HepG2 (cell line): ENCODE results near the gene KIAA0825. TPM values are rescaled to one million over a fixed set of nuclear protein-coding genes. Genes with fewer than 3 reads are reported as not detected.

Experiments used
- ATAC-seq: fragments of 200-7000 bp; cut with Tn5 transposase; 3 replicates; pipeline ENCODE4 v1.9.1; 2020; ENCODE audit warnings: mild to moderate bottlenecking, moderate library complexity
- BruUV-seq: library from RNA; stranded (reverse); fragments of 400-500 nt; replicated peaks from 2 replicates; lab custom pipeline; 2021; lab: Mats Ljungman, UMichigan
- CTCF ChIA-PET: fragments of 300-600 bp; formaldehyde crosslinking; extraction: SDS; loops from one replicate; lab custom pipeline; 2021; ENCODE audit warnings: low total read pairs, inconsistent platforms, low intra/inter-chr PET ratio; lab: Yijun Ruan, JAX
- POLR2A ChIA-PET: fragments of 350-600 bp; sonication (Branson Sonifier 250); formaldehyde crosslinking; loops from one replicate; lab custom pipeline; 2020; ENCODE audit warnings: antibody characterized with exemption, inconsistent platforms; lab: Yijun Ruan, JAX
- DNase-seq: peaks from one replicate; pipeline ENCODE4 v3.0.0-alpha.2; 2015; ENCODE audit warnings: low spot score
- FAIRE-seq: peaks from 3 replicates; lab custom pipeline; 2011; peaks lifted over from hg19 to GRCh38; lab: Jason Lieb, UNC
- H2AFZ ChIP-seq: one replicate; pipeline ENCODE4 v1.6.1; 2011; ENCODE audit warnings: low read length, inconsistent platforms
- H3K27ac ChIP-seq: fragments of 300-600 bp; 3 replicates; pipeline ENCODE4 v1.8.0; 2011; ENCODE audit warnings: mixed run types, mild to moderate bottlenecking, mixed read lengths, low read length, inconsistent platforms; ENCODE audit not compliant: insufficient read depth; ENCODE audit errors: extremely low read length
- H3K27me3 ChIP-seq, 2 experiments: fragments of 200-600 bp in 1 of 2; 2 replicates in 1 of 2; 3 replicates in 1 of 2; pipeline versions ENCODE4 v1.6.0 to v1.8.0; 2011; ENCODE audit warnings: low read length in 2 of 2, mild to moderate bottlenecking in 2 of 2, moderate library complexity in 2 of 2, inconsistent platforms in 1 of 2; ENCODE audit not compliant: insufficient read depth in 2 of 2, control insufficient read depth in 1 of 2
- H3K36me3 ChIP-seq, 2 experiments: fragments of 200-600 bp in 1 of 2; replicated peaks in 1 of 2; 2 replicates in 1 of 2; 3 replicates in 1 of 2; pipeline versions ENCODE4 v1.5.1 to v1.8.0; 2011; ENCODE audit warnings: low read length in 2 of 2, inconsistent platforms in 1 of 2; ENCODE audit not compliant: insufficient read depth in 2 of 2, control insufficient read depth in 1 of 2
- H3K4me1 ChIP-seq: 2 replicates; pipeline ENCODE4 v1.5.1; 2012; ENCODE audit warnings: low read length, inconsistent platforms; ENCODE audit not compliant: insufficient read depth
- H3K4me2 ChIP-seq: 2 replicates; pipeline ENCODE4 v1.6.0; 2011; ENCODE audit warnings: low read depth, low read length, inconsistent platforms
- H3K4me3 ChIP-seq, 3 experiments: fragments of 200-600 bp in 1 of 3; sonication (generic), shearing (Covaris generic) in 1 of 3; replicated peaks in 1 of 3; 2 replicates each; pipeline ENCODE4 v1.5.1; 2011 to 2016; ENCODE audit warnings: low read length in 3 of 3, inconsistent platforms in 2 of 3, low read depth in 2 of 3, mild to moderate bottlenecking in 2 of 3, control low read depth in 1 of 3, mixed read lengths in 1 of 3; ENCODE audit not compliant: insufficient read depth in 1 of 3
- H3K79me2 ChIP-seq: one replicate; pipeline ENCODE4 v1.6.1; 2011; ENCODE audit warnings: low read length, inconsistent platforms; ENCODE audit not compliant: insufficient read depth
- H3K9ac ChIP-seq: 2 replicates; pipeline ENCODE4 v1.6.0; 2011; ENCODE audit warnings: mild to moderate bottlenecking, low read depth, low read length, inconsistent platforms; ENCODE audit not compliant: insufficient read depth
- H3K9me3 ChIP-seq: 2 replicates; pipeline ENCODE4 v1.5.1; 2012; ENCODE audit warnings: mild to moderate bottlenecking, low read length
- H4K20me1 ChIP-seq: 2 replicates; pipeline ENCODE4 v1.6.0; 2011; ENCODE audit warnings: inconsistent platforms, mild to moderate bottlenecking, low read length, moderate library complexity; ENCODE audit not compliant: insufficient read depth
- ATM ChIP-seq: fragments of 450-650 bp; IDR thresholded peaks from 2 replicates; pipeline ENCODE4 v1.7.1; 2017; ENCODE audit warnings: mild to moderate bottlenecking, borderline replicate concordance
- CREBL2 ChIP-seq: sonication (generic); formaldehyde crosslinking; IDR thresholded peaks from 2 replicates; pipeline ENCODE4 v1.8.1; 2023; ENCODE audit warnings: missing genetic modification reagents, mild to moderate bottlenecking, borderline replicate concordance
- LCORL ChIP-seq, 2 experiments: fragments of 450-650 bp in 1 of 2; sonication (generic) in 1 of 2; formaldehyde crosslinking in 1 of 2; IDR thresholded peaks; 2 replicates each; pipeline versions ENCODE4 v1.5.0 to v1.6.1; 2017 to 2020; ENCODE audit warnings: antibody characterized with exemption in 1 of 2, missing genetic modification reagents in 1 of 2
- MATR3 ChIP-seq: sonication (generic); formaldehyde crosslinking; IDR thresholded peaks from 2 replicates; pipeline ENCODE4 v1.4.0; 2020; ENCODE audit warnings: missing genetic modification reagents
- MLLT10 ChIP-seq: sonication (generic); formaldehyde crosslinking; IDR thresholded peaks from 2 replicates; pipeline ENCODE4 v1.4.0; 2020; ENCODE audit warnings: missing genetic modification reagents
- PBX2 ChIP-seq: IDR thresholded peaks from 2 replicates; pipeline ENCODE4 v1.6.1; 2016; ENCODE audit warnings: control low read depth
- ZBTB46 ChIP-seq: sonication (generic); formaldehyde crosslinking; IDR thresholded peaks from 2 replicates; pipeline ENCODE4 v1.4.0; 2020; ENCODE audit warnings: mild to moderate bottlenecking, missing genetic modification reagents, borderline replicate concordance
- ZNF225 ChIP-seq: sonication (generic); formaldehyde crosslinking; IDR thresholded peaks from 2 replicates; pipeline ENCODE4 v1.4.0; 2020; ENCODE audit warnings: mild to moderate bottlenecking, missing genetic modification reagents
- ZNF30 ChIP-seq: sonication (generic); formaldehyde crosslinking; IDR thresholded peaks from 2 replicates; pipeline ENCODE4 v1.5.0; 2020; ENCODE audit warnings: mild to moderate bottlenecking, missing genetic modification reagents
- ZNF343 ChIP-seq: sonication (generic); formaldehyde crosslinking; IDR thresholded peaks from 2 replicates; pipeline ENCODE4 v1.4.0; 2020; ENCODE audit warnings: mild to moderate bottlenecking, missing genetic modification reagents
- ZNF574 ChIP-seq: sonication (generic); formaldehyde crosslinking; IDR thresholded peaks from 2 replicates; pipeline ENCODE4 v1.4.0; 2020; ENCODE audit warnings: missing genetic modification reagents
- ZZZ3 ChIP-seq: sonication (generic); formaldehyde crosslinking; IDR thresholded peaks from 2 replicates; pipeline ENCODE4 v1.4.0; 2020; ENCODE audit warnings: missing genetic modification reagents, mild to moderate bottlenecking, borderline replicate concordance
- WGBS: methylation state at CpG from one replicate; pipeline ENCODE4 v1.1.6; 2017; ENCODE audit warnings: low lambda C conversion rate; 5-methylcytosine and 5-hydroxymethylcytosine counted together
- in situ Hi-C: cut with HindIII; loops from 2 replicates; pipeline ENCODE4 v1.10.0; 2017; ENCODE audit warnings: low pct_unique_long_range_greater_than_20kb; ENCODE audit not compliant: extremely low pct_ligation_motif_present
- intact Hi-C: fragments of 100-400 bp; cut with micrococcal nuclease; formaldehyde crosslinking; loops from one replicate; pipeline ENCODE4 v1.10.0; 2022; ENCODE audit not compliant: unreplicated experiment
- polyA plus RNA-seq, 8 experiments: library from polyadenylated mRNA; depleted of rRNA in 3 of 8; stranded (reverse) in 7 of 8; unstranded in 1 of 8; fragments of >200 nt; fragmentation: Illumina TruSeq in 4 of 8; extraction: Trizol in 4 of 8; gene quantifications; 2 replicates each; pipeline versions ENCODE4 v1.2.1 to v1.2.3, GENCODE V29; 2011 to 2016; ENCODE audit warnings: low read depth in 4 of 8, missing spikeins in 1 of 8, mixed read lengths in 1 of 8; ENCODE audit not compliant: insufficient read depth in 1 of 8
- total RNA-seq, 5 experiments: library from RNA; depleted of rRNA; stranded (reverse); fragments of >200 nt; fragmentation: Illumina TruSeq; extraction: Trizol; gene quantifications; 2 replicates each; pipeline ENCODE4 v1.2.3, GENCODE V29; 2016; ENCODE audit warnings: low read depth in 1 of 5

KIAA0825 gene
- total and polyA plus RNA-seq, 2 of the 13 experiments (the other 11 are each of a cell fraction or from before 2014, with no cell fraction given): 0.05 to 0.51 TPM

- 16% methylated on average over 3 of the region's 3 CpGs for WGBS
- Histone ChIP-seq H3K4me1 (no peaks in the 10 kb centered on the region), H3K27ac (no peak overlapping the region), H4K20me1 (no peaks in the 10 kb centered on the region), H3K79me2 (no peaks in the 10 kb centered on the region), H3K27me3 (no peaks in the 10 kb centered on the region; a peak in 1 of 5 replicates), H3K4me2 (no peak overlapping the region), H3K4me3 (no peak overlapping the region), H3K9ac (no peak overlapping the region), H2AFZ (no peak overlapping the region), H3K36me3 (no peaks in the 10 kb centered on the region), H3K9me3 (no peaks in the 10 kb centered on the region)
- no TSS peak for BruUV-seq
- DNase-seq (no peak), ATAC-seq (no peak), FAIRE-seq (no peak)
- ChIA-PET POLR2A (no interaction called here), CTCF (no interaction called here)
- no peak for TF ChIP-seq MLLT10 (CRISPR knock-in tag)
- TF ChIP-seq CREBL2: no peak
- peak; percentile 50; the same call in 1 of the 2 replicates for TF ChIP-seq LCORL (IDR thresholded peaks at IDR 0.05)
- no peak for TF ChIP-seq LCORL (CRISPR knock-in tag; IDR thresholded peaks at IDR 0.05)
- intact Hi-C loops (no loop called here), in situ Hi-C loops (no loop called here)
Measured at GRCh38 chr5:94313188-94313587, 305.2 kb downstream of the KIAA0825 start.

- CTCF ChIA-PET: no interaction called here
- in situ Hi-C loops (no loop called here), intact Hi-C loops (no loop called here)
- Histone ChIP-seq H3K27ac (no peak overlapping the region), H3K79me2 (no peaks in the 10 kb centered on the region), H3K36me3 (no peaks in the 10 kb centered on the region), H3K4me3 (no peak overlapping the region), H3K9me3 (no peaks in the 10 kb centered on the region), H3K27me3 (no peaks in the 10 kb centered on the region; a peak in 1 of 5 replicates), H3K9ac (no peak overlapping the region), H4K20me1 (no peaks in the 10 kb centered on the region), H2AFZ (no peak overlapping the region), H3K4me2 (no peak overlapping the region), H3K4me1 (no peaks in the 10 kb centered on the region)
- DNase-seq (no peak), ATAC-seq (no peak), FAIRE-seq (no peak)
- POLR2A ChIA-PET: no interaction called here
- no TSS peak for BruUV-seq
- 8% methylated on average over 5 of the region's 5 CpGs for WGBS
- no peak for TF ChIP-seq ZNF574 (CRISPR knock-in tag)
- no peak for TF ChIP-seq MATR3 (CRISPR knock-in tag)
- no peak for TF ChIP-seq ZBTB46 (CRISPR knock-in tag)
- no peak for TF ChIP-seq ATM
- no peak for TF ChIP-seq ZNF343 (CRISPR knock-in tag)
- no peak for TF ChIP-seq ZNF225 (CRISPR knock-in tag)
- TF ChIP-seq ZNF30 (CRISPR knock-in tag): no peak
- no peak for TF ChIP-seq ZZZ3 (CRISPR knock-in tag)
- TF ChIP-seq PBX2: no peak
Measured at GRCh38 chr5:94312298-94312697, 306.1 kb downstream of the KIAA0825 start.
